Peyer's patch (tissue), 4 donors: ENCODE data around the gene BLNK.

Experiments
- CTCF ChIP-seq, 6 experiments: fragments of 450-650 bp in 4 of 6; fragments of 200-600 bp in 2 of 6; sonication (generic) in 1 of 6; IDR thresholded peaks; one replicate each; pipeline ENCODE4 v1.5.1; 2017 to 2019; ENCODE audit warnings: antibody characterized with exemption in 6 of 6, mild to moderate bottlenecking in 3 of 6, moderate library complexity in 1 of 6
- POLR2A ChIP-seq, 2 donors: fragments of 450-650 bp; IDR thresholded peaks; one replicate each; pipeline ENCODE4 v1.5.1; 2017; ENCODE audit warnings: antibody characterized with exemption in 2 of 2, mild to moderate bottlenecking in 2 of 2, moderate library complexity in 2 of 2

- TF ChIP-seq CTCF (IDR thresholded peaks at IDR 0.05) = no peak
- no peak for TF ChIP-seq POLR2A (IDR thresholded peaks at IDR 0.05)
Observed at GRCh38 chr10:96264938-96265337, 6.4 kb downstream of the BLNK start.
